Fibroblast of skin of left biceps (primary cell): Measurements from ENCODE around the gene SUCLG2.

Source experiments
- DNase-seq, 2 experiments: peaks; one replicate each; pipeline ENCODE4 v3.0.0-alpha.2; 2013; ENCODE audit warnings: low read depth in 2 of 2

Gene SUCLG2

DNA sequence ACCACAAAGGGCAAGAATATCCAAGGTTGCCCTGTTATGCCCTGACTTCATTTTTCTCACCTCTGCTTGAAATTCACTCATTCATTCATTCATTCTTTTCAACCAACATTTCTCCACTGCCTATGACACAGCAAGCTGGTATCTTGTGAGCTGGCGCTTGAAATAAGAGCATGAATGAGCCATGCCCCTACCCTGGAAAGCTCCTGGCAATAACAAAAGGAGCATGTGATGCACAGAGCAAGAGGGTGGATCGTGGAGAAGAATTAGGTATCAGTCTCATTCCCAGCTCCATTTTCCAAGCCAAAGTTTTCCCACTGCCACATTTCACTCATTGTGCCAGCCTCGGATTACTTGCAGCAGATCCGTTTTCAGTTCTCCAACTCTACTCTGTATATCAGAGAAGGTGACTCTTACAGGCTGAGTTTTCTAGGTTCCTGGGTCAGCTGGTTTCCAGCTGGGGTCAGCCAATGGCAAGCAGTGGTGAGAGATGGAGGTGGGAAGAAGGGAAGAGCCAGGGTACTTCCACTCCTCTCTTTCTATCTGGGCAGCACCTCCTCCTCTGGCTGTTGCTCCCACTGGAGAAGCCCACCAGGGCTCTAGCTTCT is 144.8 kb downstream of the SUCLG2 start:
- DNase-seq, result no peak

DNA sequence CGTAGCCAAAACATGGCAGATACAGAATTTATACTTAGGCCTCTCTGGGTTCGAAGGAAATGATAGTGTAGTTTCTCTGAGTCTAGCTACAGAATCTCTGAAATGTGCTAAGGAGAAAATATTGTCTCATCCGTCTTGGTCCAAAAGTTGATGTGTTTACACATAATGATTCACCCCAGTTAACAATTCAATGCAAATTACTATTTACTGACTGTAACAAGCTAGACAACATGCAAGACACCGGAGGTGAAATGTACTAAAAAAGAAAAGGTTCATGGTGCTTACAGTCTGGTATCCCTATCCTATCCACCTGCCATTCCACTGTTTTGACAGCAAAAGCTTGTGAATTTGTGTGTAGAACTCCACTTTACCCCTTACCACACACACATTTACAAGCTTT is 146.8 kb downstream of the SUCLG2 start:
- no peak for DNase-seq

- no peak for DNase-seq
Measured at GRCh38 chr3:67500709-67501108, 153.7 kb downstream of the SUCLG2 start.

- DNase-seq, result peak; percentile 40 to 59
Measured at GRCh38 chr3:67497746-67498145, 156.7 kb downstream of the SUCLG2 start.

- DNase-seq, result no peak
Measured at GRCh38 chr3:67495751-67496150, 158.7 kb downstream of the SUCLG2 start.

DNA sequence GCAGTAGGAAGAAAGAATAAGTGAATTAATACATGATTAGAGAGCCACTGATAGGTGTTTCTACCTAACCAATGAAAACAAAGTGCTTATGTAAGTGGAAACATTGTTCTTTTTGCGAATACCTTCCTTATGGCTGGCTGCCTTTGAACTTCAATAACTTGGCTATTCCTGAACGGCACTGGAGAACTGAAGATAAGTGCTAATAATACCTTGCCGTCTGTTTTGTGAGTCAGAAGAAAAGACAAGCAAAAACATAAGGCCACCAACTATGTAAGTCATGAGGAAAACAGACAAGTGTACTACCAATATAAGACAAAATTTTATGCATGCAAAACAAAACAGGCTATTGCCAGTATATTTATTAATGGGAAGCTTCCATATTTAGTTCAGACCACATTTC is 160.6 kb downstream of the SUCLG2 start:
- DNase-seq, result no peak

- DNase-seq, result no peak
Measured at GRCh38 chr3:67490658-67491057, 163.8 kb downstream of the SUCLG2 start.

GRCh38 chr3:67489816-67490215 is 164.6 kb downstream of the SUCLG2 start:
- no peak for DNase-seq

- no peak for DNase-seq
Measured at GRCh38 chr3:67487564-67488114, 166.8 kb downstream of the SUCLG2 start.

- no peak for DNase-seq
Measured at GRCh38 chr3:67486883-67487282, 167.5 kb downstream of the SUCLG2 start.

- DNase-seq, result no peak
Measured at GRCh38 chr3:67484085-67484484, 170.3 kb downstream of the SUCLG2 start.

GRCh38 chr3:67481126-67481525 is 173.3 kb downstream of the SUCLG2 start:
- DNase-seq, result no peak

DNA sequence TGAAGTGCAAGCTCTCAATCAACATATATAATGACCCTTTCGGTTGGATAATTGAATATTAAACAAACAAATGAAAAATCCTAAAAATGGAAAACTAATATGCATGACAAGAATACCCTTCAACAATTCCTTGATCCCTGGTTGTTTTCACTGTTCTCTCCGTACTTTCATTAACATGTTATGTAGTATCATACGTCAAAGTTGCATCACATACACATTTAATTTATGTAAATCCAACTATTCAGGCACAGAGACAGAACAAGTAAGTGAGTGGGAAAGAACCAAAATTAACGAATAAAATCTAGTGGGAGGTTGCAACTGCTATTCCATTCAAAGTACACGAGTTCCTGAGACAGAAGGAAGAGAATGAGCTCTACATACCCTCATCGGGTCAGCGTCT is 176.0 kb downstream of the SUCLG2 start:
- DNase-seq, result no peak

DNA sequence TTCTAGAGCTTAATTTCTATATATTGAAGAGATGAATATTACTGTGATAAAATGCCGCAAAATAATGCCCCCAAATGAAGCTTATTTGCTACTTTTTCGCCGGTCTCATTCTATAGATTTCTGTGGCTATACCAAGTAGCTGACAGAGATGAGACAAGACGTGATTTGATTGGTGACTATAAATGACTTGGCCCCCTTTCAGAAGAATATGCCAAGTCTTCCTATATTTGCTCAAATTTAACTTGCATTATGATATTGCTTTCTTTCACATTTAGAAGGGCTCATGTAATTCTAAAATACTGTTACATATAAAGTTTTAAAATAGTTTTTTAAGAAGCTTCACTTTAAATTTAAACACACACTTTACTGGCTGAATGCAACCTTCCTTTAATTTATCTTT is 180.1 kb downstream of the SUCLG2 start:
- DNase-seq, result no peak

- DNase-seq, result no peak
Measured at GRCh38 chr3:67472674-67473201, 181.7 kb downstream of the SUCLG2 start.

- no peak for DNase-seq
Measured at GRCh38 chr3:67470207-67470606, 184.2 kb downstream of the SUCLG2 start.

DNA sequence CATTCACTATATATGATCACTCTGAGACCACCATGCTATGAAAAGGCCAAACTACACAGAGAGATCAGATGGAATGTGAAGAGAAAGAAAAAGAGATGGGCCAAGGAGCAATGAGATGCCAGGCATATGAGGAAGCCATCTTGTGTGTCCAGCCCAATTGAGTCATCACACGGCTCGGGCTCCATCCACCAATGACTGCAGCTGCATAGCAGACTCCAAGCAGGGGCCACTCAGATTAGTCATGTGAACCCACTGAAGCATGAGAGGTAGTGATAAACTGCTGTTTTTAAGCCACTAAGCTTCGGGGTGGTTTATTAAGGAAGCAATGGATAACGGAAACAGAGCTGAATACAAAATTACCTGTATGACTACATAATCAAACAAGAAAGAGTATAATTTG is 185.9 kb downstream of the SUCLG2 start:
- DNase-seq, result no peak

DNA sequence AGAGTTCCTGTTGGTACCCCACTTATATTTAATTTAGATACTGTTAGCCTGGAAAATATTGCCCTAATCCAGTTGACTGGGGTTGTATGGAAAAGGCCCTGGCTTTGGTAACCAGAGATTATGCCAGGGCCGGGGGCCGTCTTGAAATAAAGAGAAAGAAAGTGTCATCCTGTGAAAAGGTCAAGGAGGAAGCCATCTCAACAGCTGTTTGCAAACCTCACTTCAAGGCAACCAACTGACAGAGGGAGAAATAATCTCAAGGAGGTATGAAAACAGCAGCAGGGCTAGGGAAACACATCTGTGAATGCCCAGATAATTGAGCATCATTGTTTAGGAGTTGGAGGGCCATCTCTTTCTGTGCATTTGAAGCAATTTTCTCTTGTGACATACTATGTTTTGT is 190.8 kb downstream of the SUCLG2 start:
- no peak for DNase-seq

- DNase-seq, result peak in 1 of 2 experiments; percentile 0
Measured at GRCh38 chr3:67462187-67462586, 192.2 kb downstream of the SUCLG2 start.

- DNase-seq, result peak; percentile 69 to 71
Measured at GRCh38 chr3:67461667-67462142, 192.7 kb downstream of the SUCLG2 start.

GRCh38 chr3:67460841-67461510 is 193.4 kb downstream of the SUCLG2 start:
- DNase-seq, result no peak

DNA sequence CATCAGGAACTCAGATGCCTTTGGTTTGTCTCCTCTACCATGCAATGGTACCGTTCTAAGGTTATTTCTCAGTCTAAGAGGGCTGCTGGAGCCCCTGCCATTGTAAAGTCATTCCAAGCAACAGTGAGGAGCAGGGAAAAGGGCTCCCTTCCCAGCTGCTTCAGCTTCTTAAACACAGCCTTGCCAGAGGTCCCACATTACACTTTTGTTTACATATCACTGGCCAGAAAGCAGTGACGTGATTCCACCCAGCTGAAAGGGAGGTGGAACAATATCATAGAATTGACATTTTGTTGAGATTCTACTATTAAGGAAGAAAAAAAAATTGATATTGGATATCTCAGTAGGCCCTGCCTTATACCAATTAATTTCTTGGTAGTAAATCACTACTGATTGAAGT is 194.6 kb downstream of the SUCLG2 start:
- no peak for DNase-seq

DNA sequence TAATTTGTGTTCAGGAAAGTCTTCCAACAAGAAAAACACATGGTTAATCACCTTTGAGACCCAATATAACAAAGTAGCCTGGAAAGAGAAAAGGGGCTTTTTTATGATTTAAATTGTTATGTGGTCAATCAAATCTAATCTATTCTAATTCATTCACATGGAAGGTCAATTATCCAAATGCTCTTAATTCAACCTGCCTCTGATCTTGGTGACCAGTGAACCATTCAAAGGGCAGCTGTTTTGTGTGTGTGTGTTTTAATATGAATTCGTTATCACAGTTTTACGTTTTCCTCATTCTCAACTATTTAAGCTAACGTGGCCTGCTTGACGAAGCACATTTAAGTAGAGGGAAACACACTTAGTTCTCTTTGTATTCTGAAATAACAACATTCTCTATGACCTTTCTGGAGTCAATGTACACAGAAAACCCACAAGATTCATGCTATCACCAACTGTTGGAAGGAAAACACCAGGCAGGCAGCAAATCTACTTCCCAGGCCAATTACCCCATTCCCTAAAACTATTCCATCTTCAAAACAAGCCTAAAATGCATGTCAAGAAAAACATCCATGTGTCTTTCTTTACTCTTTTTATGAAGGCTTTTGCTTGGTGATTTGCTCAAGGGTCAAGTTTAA is 195.4 kb downstream of the SUCLG2 start:
- DNase-seq, result no peak
